GM18519 (cell line): ENCODE measurements around the gene SPOCK1.
"Not testable (repeated sequence)": the region's sequence is repeated elsewhere in the genome, so short reads cannot be mapped to it uniquely, and the experiment has no call there.

Experiments used
- ATAC-seq: cut with Tn5 transposase; IDR thresholded peaks from one replicate; pipeline ENCODE4 v1.9.1; 2021; ENCODE audit warnings: mild to moderate bottlenecking, moderate library complexity; ENCODE audit not compliant: unreplicated experiment, low FRiP score

Gene SPOCK1

DNA sequence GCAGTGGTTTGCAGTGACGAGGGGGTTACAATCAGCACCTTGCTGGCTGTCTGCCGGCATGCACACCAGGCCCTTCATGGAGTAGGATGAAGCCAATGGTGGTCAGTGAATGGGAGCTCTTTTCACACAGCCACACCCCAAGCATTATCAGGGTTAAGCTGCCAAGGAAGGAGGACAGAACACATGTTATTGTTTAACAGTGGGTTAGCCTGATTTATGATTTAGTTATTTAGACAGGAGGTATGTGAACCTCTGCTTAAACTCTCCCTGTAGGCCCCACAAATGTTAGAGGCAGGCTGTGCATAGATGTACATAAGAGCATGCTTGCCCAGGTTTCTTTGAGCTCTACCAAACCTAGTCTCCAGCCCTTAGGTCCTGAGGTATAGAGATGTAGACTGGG is 262.9 kb downstream of the SPOCK1 start:
- ATAC-seq: no peak

DNA sequence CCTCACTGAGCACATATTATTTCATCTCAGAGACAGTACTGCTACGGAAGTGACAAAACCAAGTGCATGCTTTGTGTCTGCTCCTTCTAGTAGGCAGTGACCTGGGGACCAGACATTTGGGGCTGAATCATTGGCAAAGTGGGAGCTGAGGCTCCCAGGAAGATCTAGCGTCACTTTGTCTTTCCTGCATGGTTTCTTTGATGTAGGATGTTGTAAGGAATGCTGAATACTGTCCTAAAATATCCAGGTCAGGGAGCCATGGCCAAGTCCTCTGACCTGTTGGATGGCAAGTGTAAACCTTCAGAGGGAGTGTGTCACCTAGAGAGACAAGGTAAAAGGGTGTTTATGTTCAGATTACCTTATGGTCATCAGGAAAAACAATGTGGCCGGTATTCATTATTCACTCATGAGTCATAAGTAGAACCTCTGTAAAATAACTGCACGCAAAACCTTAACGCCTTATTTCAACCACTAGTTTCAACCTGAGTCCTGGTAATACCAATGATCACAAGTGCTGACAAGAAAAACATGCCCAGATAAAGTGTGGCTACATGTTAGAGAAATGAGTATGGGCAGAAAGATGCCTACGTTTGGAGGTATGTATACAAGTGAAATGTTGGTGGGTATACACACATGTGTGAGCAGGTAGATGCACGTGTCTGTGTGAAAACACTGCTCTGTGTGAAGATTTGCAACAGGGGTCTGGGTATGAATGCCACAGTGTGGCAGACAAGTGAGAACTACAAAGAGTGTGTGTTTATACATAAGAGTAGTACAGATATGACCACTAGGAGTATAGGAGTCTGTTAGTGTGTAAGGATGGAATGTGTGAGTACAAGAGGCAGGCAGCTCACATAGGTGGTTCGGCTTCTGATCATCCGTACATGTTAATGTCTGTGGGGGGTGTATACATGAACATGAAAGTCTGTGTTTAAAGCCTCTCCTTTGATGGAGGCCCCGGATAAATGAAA is 263.9 kb downstream of the SPOCK1 start:
- no peak for ATAC-seq

GRCh38 chr5:137233726-137234125 is 265.4 kb downstream of the SPOCK1 start:
- no peak for ATAC-seq

GRCh38 chr5:137233304-137233703 is 265.8 kb downstream of the SPOCK1 start:
- not testable (repeated sequence) for ATAC-seq

DNA sequence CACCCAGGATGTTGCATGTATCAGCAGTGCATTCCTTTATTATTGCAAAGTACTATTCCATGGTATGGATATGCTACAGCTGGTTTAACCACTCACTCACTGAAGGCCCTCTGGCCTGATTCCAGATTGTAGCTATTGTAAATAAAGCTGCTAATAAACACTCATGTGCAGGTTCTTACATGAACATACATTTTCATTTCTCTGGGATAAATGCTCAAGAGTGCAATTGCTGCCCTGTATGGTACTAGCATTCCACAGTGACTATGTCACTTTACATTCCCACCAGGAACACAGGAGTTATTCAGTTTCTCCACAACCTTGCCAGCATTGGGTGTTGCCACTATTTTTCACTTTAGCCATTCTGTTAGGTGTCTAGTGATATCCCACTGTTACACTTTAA is 267.6 kb downstream of the SPOCK1 start:
- no peak for ATAC-seq

DNA sequence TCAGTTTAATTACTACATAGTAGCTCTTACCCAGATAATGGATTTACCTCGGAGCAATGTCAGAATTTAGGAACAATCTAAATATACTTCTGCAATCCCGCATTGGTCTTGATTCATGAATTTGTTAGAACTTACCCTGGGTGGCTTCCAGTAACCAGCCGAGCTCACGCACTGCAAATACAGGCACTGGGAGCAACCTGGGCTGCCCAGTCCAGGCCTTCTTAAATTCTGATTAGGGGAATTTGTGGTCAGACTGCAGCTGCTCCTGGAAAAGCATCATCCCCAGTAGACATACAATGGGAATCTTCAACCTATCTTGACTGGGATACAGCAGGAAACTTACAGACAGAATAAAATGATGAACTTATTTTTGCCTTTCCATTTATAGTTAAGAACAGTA is 270.3 kb downstream of the SPOCK1 start:
- ATAC-seq: no peak

DNA sequence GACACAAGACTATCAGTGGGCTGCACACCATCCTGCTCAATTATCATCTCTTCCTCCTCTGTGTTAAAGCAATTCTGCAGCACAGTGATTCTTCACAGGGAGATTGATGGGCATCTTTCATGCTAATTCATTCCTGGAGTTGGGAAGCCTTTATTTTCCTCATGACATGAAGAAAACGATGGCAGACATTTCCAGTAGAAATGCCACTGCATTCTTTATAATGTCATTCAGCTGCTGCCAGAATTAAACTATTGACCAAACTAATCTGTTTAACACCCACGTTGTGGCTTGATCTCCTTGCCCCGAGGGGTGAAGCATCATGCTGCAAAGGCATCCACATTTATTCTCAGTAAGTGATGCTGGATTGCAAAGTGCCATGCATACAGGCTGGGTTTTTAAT is 273.0 kb downstream of the SPOCK1 start:
- ATAC-seq: no peak

- ATAC-seq: no peak
Observed at GRCh38 chr5:137223324-137224295, 275.5 kb downstream of the SPOCK1 start.

- ATAC-seq: no peak
Observed at GRCh38 chr5:137221943-137222342, 277.2 kb downstream of the SPOCK1 start.

DNA sequence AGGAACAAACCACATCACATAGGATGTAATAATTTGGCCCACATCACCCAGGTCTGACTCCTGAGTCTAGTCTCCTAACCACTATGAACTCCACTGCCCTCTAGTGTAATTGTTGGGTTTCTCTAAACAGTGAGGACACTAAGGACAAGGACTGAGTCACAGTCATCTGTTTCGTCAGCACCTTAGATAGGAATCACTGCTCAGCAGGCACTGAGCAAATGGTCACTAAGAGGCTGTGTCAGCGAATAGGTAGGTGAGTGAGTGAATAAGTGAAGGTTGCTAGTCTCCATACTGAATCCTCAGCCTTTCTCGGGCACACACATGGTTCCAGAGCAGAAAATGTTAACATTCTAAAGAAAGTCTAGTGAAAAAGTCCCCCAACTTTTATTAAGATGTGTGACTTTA is 278.6 kb downstream of the SPOCK1 start:
- ATAC-seq: peak; percentile 84

- ATAC-seq: no peak
Observed at GRCh38 chr5:137218896-137219295, 280.2 kb downstream of the SPOCK1 start.

DNA sequence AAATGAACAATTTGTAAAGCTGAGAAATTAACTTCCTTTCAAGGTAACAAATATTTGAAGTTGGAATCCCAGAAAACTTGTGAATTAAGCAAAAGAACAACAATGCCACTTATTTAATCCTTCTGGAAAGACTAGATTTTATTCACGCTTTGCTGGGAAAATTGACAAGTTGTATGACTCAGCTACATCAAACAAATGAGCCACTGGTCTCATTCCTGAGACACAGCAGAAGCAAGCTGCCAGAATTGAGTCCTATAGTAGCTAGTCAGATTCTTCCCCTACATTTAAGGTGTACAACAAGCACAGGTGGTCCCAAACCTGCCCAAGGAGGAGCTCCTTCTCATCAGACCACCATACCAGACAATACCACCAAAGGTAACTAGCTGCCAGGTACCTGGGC is 280.7 kb downstream of the SPOCK1 start:
- no peak for ATAC-seq

- ATAC-seq: no peak
Observed at GRCh38 chr5:137217599-137218200, 281.4 kb downstream of the SPOCK1 start.

DNA sequence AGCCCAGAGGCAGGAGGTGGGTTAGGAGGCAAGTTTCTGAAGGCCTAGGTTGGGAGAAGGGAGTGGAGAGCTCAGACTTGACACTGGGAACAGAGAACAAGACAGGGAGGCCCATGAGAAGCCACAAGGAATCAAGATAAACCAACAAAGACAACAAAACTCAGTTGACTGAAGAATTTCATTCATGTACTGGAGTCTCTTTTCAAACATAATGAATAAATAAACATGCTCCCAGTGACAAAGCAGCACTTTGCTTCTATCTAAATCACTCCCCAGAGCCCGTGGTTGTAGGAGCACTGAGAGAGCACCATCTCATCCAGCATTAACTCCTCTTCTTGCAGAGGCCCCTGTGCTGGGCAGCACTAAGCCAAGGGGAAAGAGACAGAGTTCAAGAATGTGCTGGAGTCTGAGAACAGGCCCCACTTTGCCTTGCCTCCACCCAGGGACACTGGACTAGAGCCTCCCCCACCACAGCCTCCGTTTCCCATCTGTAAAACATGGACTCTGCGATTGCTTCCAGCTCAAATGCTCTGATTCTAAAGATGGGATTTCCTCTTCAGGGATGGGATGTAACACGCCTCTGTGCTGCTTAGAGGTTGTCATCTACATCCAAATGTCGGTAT is 282.0 kb downstream of the SPOCK1 start:
- ATAC-seq: no peak

DNA sequence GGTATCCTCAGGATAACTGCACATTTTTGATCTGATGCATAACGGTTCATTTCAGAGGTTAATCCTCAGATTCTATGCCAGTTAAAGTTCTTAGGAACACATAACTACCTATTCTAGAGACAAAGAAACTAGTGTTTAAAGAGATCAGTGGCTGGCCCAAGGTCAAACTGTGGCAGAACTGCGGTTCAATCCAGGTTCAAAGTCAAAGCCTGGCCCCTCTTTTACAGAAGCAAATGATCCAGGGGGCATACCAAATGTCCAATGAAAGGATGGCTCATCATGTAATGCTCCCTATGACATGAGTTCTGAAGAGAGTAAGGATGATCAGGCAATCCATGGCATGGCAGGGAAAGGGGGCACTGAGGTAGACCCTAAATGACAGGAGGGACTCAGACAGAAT is 283.3 kb downstream of the SPOCK1 start:
- ATAC-seq: no peak

DNA sequence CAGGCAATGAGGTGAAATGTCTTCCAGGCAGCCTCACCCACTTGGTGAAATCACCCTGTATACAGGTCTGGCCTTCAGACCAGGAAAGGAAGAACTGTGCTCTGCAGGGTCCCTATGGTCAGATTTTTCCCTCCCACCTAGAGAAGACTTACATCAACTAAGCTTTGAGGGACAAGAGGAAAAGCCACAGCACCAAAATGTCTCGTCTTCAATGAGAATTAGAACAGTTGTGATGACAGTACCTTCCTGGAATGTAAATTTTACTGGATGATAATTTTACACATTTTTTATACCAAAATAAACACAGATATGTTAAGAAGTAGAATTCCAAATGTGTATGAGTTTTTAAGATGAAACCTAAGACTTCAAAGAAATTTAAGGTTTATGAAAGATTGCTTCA is 283.9 kb downstream of the SPOCK1 start:
- ATAC-seq: no peak

- no peak for ATAC-seq
Observed at GRCh38 chr5:137214446-137215189, 284.5 kb downstream of the SPOCK1 start.

- no peak for ATAC-seq
Observed at GRCh38 chr5:137212471-137212870, 286.7 kb downstream of the SPOCK1 start.

GRCh38 chr5:137209232-137209809 is 289.8 kb downstream of the SPOCK1 start:
- ATAC-seq: no peak
